Stimulated activated CD8-positive, alpha-beta memory T cell treated with anti-CD3 and anti-CD28 coated beads, Interleukin-15, amount 100 ng/mL, for 24 hours (primary cell): Measurements from ENCODE around the gene SCFD2.

Source experiments
- DNase-seq: peaks from one replicate; pipeline ENCODE4 v3.0.0-alpha.2; 2020; ENCODE audit warnings: low read depth

Gene SCFD2

GRCh38 chr4:52877694-52878093, 488.2 kb downstream of the SCFD2 start:
- no peak for DNase-seq

GRCh38 chr4:52877036-52877435, 488.8 kb downstream of the SCFD2 start:
- no peak for DNase-seq

GRCh38 chr4:52876069-52876468, 489.8 kb downstream of the SCFD2 start:
- no peak for DNase-seq

GRCh38 chr4:52874948-52875347, 490.9 kb downstream of the SCFD2 start:
- DNase-seq, result no peak

- no peak for DNase-seq
These were observed 492.0 kb downstream of the SCFD2 start for GRCh38 chr4:52873861-52874343.

GRCh38 chr4:52873191-52873590, 492.7 kb downstream of the SCFD2 start:
- DNase-seq, result no peak

GRCh38 chr4:52870225-52870624, 495.6 kb downstream of the SCFD2 start:
- DNase-seq, result no peak

GRCh38 chr4:52869656-52870055, 496.2 kb downstream of the SCFD2 start:
- DNase-seq, result no peak

GRCh38 chr4:52869196-52869595, 496.7 kb downstream of the SCFD2 start:
- no peak for DNase-seq

GRCh38 chr4:52868133-52868532, 497.7 kb downstream of the SCFD2 start:
- no peak for DNase-seq

- no peak for DNase-seq
These were observed 498.7 kb downstream of the SCFD2 start for GRCh38 chr4:52867163-52867562.

- no peak for DNase-seq
These were observed 499.1 kb downstream of the SCFD2 start for GRCh38 chr4:52866734-52867133.

GRCh38 chr4:52865300-52865699, 500.6 kb downstream of the SCFD2 start:
- no peak for DNase-seq

- DNase-seq, result no peak
These were observed 501.1 kb downstream of the SCFD2 start for GRCh38 chr4:52864793-52865192.

GRCh38 chr4:52863324-52863723, 502.5 kb downstream of the SCFD2 start:
- no peak for DNase-seq

- no peak for DNase-seq
These were observed 503.2 kb downstream of the SCFD2 start for GRCh38 chr4:52862639-52863161.

- DNase-seq, result peak; percentile 67
These were observed 503.8 kb downstream of the SCFD2 start, which contains the start of gene RASL11B for GRCh38 chr4:52861879-52862616. Gene RASL11B, plus strand, starts transcription at chr4:52862317. Its CDS starts 191 bp downstream, at chr4:52862508.

GRCh38 chr4:52861171-52861823, 504.6 kb downstream of the SCFD2 start:
- DNase-seq, result no peak

- no peak for DNase-seq
These were observed 505.5 kb downstream of the SCFD2 start for GRCh38 chr4:52860361-52860760.

GRCh38 chr4:52856801-52857200, 509.1 kb downstream of the SCFD2 start:
- no peak for DNase-seq

GRCh38 chr4:52853351-52853750, 512.5 kb downstream of the SCFD2 start:
- no peak for DNase-seq

- no peak for DNase-seq
These were observed 513.1 kb downstream of the SCFD2 start for GRCh38 chr4:52852711-52853110.

GRCh38 chr4:52852041-52852440, 513.8 kb downstream of the SCFD2 start:
- DNase-seq, result no peak
